Peyer's patch (tissue), 4 donors: ENCODE measurements around the gene MET. TPM values are rescaled to one million over a fixed set of nuclear protein-coding genes. Genes with fewer than 3 reads are reported as not detected.

ENCODE experiments used
- DNase-seq, 3 donors: peaks; one replicate each; pipeline ENCODE4 v3.0.0-alpha.2; 2017 to 2019
- H3K27ac ChIP-seq, 4 donors: fragments of 200-600 bp; sonication (generic); one replicate each; pipeline ENCODE4 v1.5.1; 2016 to 2019
- H3K27me3 ChIP-seq, 2 donors: fragments of 200-600 bp; sonication (generic); one replicate each; pipeline ENCODE4 v1.5.1; 2019
- H3K36me3 ChIP-seq, 3 donors: fragments of 200-600 bp; sonication (generic); one replicate each; pipeline ENCODE4 v1.5.1; 2016 to 2019
- H3K4me1 ChIP-seq, 4 donors: fragments of 200-600 bp; sonication (generic); one replicate each; pipeline ENCODE4 v1.5.1; 2016 to 2019
- H3K4me3 ChIP-seq, 4 donors: fragments of 200-600 bp; sonication (generic); 1 replicate in 3 of 4; 2 replicates in 1 of 4; pipeline ENCODE4 v1.5.1; 2016 to 2019; ENCODE audit warnings: mild to moderate bottlenecking in 1 of 4
- H3K9me3 ChIP-seq, 4 donors: fragments of 200-600 bp; sonication (generic); one replicate each; pipeline ENCODE4 v1.5.1; 2016 to 2019; ENCODE audit warnings: mild to moderate bottlenecking in 1 of 4
- CTCF ChIP-seq, 6 experiments: fragments of 450-650 bp in 4 of 6; fragments of 200-600 bp in 2 of 6; sonication (generic) in 1 of 6; IDR thresholded peaks; one replicate each; pipeline ENCODE4 v1.5.1; 2017 to 2019; ENCODE audit warnings: antibody characterized with exemption in 6 of 6, mild to moderate bottlenecking in 3 of 6, moderate library complexity in 1 of 6
- POLR2A ChIP-seq, 2 donors: fragments of 450-650 bp; IDR thresholded peaks; one replicate each; pipeline ENCODE4 v1.5.1; 2017; ENCODE audit warnings: antibody characterized with exemption in 2 of 2, mild to moderate bottlenecking in 2 of 2, moderate library complexity in 2 of 2
- total RNA-seq, 4 donors: library from RNA; depleted of rRNA; stranded (reverse); fragments of >200 nt; gene quantifications; one replicate each; pipeline ENCODE4 v1.1.0, GENCODE V29; 2016

The MET gene
- total RNA-seq, 4 donors from 2014 or later = 2.5 to 34.0 (median 23.6) TPM

DNA sequence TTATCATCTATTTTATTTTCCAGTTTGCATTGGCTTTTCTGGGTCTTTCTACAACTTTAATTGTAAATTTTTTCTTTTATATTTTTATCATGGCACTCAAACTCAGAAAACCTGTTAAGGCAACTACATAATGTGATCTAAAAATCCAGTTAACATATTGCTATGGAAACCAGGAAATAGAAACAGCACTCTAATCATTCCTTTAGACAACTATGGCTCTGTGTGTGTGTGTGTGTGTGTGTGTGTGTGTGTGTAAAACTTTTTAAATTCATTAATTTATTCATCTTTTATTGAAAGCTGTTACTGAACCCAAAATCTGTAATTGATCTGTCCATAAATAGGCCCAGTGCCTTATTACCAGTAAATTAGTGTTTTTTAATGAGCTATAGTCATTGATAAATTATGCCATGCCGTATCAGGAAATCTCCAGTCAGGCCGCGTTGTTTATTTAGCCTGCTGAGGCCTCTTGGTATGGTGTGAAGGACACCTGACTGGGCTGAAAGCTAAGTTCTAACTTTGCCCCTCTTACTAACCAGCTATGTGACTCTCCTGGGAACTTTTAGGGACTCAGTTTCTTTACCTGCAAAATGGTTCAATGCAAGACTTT is 1.5 kb upstream of the MET start:
- no peaks in the 10 kb centered on the region for H3K9me3 ChIP-seq
- H3K27ac ChIP-seq = no peak overlapping the region
- no peaks in the 10 kb centered on the region for H3K27me3 ChIP-seq
- no peak overlapping the region for H3K4me3 ChIP-seq
- peaks cover 0 to 9% (median 0%) of the 10 kb centered on the region in 4 donors for H3K4me1 ChIP-seq
- H3K36me3 ChIP-seq = no peaks in the 10 kb centered on the region
- DNase-seq = no peak
- TF ChIP-seq CTCF (IDR thresholded peaks at IDR 0.05) (no peak), POLR2A (IDR thresholded peaks at IDR 0.05) (no peak)

GRCh38 chr7:116671111-116671510 is 885 bp upstream of the MET start:
- Histone ChIP-seq H3K27me3 (no peaks in the 10 kb centered on the region), H3K4me3 (peak overlapping the region in 1 of 4 donors; percentile 77), H3K9me3 (no peaks in the 10 kb centered on the region), H3K36me3 (no peaks in the 10 kb centered on the region), H3K4me1 (peaks cover 0 to 9% (median 0%) of the 10 kb centered on the region in 4 donors), H3K27ac (peak overlapping the region in 1 of 4 donors; percentile 59)
- no peak for DNase-seq
- no peak for TF ChIP-seq CTCF (IDR thresholded peaks at IDR 0.05)
- no peak for TF ChIP-seq POLR2A (IDR thresholded peaks at IDR 0.05)

GRCh38 chr7:116672596-116673456 is 830 bp downstream of the MET start:
- Histone ChIP-seq H3K9me3 (no peaks in the 10 kb centered on the region), H3K27ac (peak overlapping the region in 3 of 4 donors; percentile 59 to 91 (median 89)), H3K36me3 (no peaks in the 10 kb centered on the region), H3K27me3 (no peaks in the 10 kb centered on the region), H3K4me1 (peaks cover 0 to 9% (median 0%) of the 10 kb centered on the region in 4 donors), H3K4me3 (peak overlapping the region; percentile 38 to 77 (median 60))
- TF ChIP-seq POLR2A (IDR thresholded peaks at IDR 0.05) (no peak), CTCF (IDR thresholded peaks at IDR 0.05) (no peak)
- peak in 1 of 3 donors; percentile 47 for DNase-seq

DNA sequence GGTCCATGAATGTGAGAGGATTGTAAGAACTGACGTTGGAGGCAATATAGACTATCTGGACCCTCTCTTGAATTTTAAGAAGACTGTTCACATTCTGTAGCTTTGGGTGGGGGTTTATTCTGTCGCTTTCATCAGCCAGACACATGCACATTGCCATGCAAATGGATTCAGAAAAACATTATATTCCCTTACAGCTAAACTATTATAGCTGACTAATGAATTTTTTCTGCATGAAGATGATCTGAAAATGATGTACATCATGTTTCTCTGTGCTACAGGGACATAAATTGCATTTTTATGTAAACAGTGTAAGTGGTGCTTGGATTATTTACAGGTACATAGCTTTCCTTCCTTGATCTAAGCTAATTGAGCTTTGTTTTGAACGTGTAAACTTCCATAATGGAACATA is 1.5 kb downstream of the MET start:
- H3K4me3 ChIP-seq = peak overlapping the region in 2 of 4 donors; percentile 76 to 77
- no peak overlapping the region for H3K27ac ChIP-seq
- no peak for TF ChIP-seq POLR2A (IDR thresholded peaks at IDR 0.05)
- no peak for TF ChIP-seq CTCF (IDR thresholded peaks at IDR 0.05)

DNA sequence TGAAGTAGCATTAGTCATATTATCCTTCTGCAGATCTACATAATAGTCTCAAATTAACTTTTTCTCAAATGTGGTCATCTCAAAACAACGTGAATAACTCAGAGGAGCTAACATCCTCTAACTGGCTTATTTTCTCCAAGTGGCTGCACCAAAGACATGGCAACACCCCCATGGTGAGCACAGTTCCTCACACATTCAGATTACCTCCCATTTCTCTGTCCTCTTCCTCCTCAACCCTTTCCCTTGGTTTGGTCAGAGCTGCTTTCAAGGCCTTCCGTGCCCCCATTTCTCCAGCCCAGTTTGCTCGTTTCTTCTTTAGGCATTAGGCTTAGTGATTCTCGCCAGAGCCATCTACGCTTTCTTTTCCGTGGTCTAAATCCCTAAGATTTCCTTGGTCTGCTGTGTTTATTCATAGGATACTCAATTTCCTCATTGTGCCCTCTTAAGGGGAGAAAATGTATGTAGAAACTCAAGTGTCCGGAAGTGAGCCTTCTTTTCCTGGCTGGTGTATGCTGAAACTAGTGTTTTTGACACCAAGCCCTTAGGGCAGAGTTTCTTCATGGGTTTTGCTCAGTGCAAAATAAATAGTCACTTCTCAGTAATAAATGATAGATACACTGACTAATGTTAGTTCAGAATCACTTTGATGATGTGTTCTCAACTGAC is 2.6 kb downstream of the MET start:
- DNase-seq = no peak
- Histone ChIP-seq H3K9me3 (no peaks in the 10 kb centered on the region), H3K4me3 (no peak overlapping the region), H3K27me3 (no peaks in the 10 kb centered on the region), H3K27ac (no peak overlapping the region), H3K36me3 (no peaks in the 10 kb centered on the region), H3K4me1 (peaks cover 0 to 9% (median 0%) of the 10 kb centered on the region in 4 donors)
- no peak for TF ChIP-seq CTCF (IDR thresholded peaks at IDR 0.05)
- no peak for TF ChIP-seq POLR2A (IDR thresholded peaks at IDR 0.05)

More for the DNA sequence above, 1.5 kb downstream of the MET start:
- no peaks in the 10 kb centered on the region for H3K27me3 ChIP-seq
- H3K9me3 ChIP-seq = no peaks in the 10 kb centered on the region
- no peaks in the 10 kb centered on the region for H3K36me3 ChIP-seq
- peaks cover 0 to 9% (median 0%) of the 10 kb centered on the region in 4 donors for H3K4me1 ChIP-seq
- no peak for DNase-seq
